Stimulated activated CD8-positive, alpha-beta memory T cell treated with anti-CD3 and anti-CD28 coated beads, Interleukin-4, amount 100 ng/mL, for 1 hour (primary cell): Measurements from ENCODE around the gene ABLIM1.

Experiments used
- DNase-seq, 2 donors: peaks; one replicate each; pipeline ENCODE4 v3.0.0-alpha.2; 2020; ENCODE audit warnings: low read depth in 2 of 2, low spot score in 1 of 2

The ABLIM1 gene

DNA sequence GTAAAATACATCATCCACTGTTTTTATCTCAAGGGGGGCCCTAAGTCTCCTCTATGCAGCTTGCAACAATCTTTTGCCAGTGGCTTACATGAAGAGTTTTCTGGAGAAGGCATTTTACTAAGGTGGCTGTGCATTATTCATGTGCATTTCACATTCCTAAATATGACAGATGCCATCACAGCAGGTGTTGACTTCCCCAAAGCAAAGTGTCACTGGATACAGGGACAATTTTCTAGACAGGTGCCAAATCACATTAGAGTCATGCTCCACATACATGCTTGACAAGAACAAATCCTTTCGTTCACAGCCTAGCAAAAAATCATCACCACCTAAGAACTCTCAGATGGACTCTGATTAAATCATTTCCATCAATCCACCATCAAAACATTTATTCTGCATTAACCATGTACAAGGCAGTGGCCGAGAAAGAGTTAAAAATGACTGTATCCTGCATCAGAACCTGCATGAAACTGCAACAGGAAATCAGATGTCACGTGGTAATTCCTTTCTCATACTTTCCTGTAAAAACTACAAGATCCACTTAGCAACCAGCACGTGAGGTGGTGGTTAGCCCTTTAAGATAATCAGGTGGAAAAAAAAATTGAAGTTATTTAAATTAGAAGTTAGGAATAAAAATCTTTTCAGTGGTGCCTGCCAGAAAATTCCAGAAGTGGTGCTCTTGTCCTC lies 165.6 kb downstream of the ABLIM1 start:
- no peak for DNase-seq

DNA sequence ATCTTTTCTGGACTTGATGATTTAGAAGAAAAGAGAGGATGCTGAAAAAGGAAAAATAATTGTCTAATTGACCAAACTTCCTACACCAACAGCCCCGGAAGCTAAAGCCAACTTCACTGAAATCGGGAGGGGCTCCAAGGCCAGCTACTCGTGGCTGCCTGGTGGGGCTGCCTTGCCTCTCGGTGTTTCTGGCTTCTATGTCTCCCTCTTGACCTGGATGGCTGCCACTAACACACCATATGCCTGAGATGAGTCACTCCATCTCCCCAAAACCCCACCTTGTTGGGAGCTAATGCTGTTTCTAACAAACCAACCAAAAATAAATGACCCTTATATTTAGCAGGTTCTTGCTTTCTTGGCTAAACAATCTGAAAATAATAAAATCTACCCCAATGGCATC lies 166.1 kb downstream of the ABLIM1 start:
- no peak for DNase-seq

DNA sequence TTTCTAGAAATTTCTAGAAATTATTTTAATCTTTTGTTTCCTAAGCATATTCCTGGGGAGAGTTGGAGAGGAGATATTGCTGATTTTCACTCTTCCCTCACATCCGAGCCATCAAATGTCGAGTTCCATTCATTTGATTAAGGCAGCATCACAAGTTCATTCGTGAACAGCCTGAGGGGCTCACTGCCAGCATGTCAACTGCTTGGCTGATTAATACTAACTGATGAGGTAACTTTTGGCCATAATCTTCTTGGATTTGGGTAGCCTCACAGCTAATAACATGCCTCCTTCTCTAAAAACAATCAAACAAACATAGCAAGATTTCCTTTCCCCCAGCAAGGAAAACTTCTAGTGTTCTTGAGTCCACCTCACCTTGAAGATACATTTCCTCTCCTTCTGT lies 166.7 kb downstream of the ABLIM1 start:
- DNase-seq = no peak

DNA sequence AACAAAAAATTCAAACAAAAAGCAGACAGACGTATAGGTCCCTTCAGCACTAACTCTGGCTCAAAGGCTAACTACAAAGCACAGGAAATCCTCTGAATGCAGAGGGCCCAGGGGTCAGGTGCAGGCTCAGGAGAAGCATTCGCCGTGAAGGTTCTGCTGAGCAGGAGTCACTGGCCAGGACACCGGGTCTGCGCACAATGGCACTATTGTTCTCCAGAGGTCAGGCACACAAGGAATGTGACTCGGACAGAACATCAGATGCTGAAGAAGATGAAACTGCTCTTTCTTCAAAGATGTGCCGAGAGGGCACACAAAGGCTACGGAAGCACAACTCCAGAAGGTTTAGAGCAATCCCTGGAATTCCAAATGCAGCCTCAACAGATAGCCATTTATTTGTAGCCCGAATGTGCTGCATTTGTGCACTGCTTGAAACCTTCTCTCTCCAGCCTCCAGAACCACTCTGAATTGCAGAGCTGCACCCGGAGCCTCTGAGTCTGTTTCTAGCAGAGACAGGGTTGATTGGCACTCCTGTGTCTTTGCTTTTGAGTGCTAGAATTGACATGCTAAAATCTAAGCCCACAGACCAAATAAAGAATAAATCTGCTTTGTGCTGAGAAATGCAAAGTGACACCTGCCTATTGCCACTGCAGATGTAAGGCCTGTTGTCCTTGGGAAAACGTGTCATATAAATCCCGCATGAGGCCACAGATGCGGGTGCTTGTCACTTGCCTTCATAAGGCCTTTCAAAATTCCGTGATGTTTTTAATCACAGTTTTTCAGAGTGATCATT lies 168.4 kb downstream of the ABLIM1 start:
- no peak for DNase-seq

DNA sequence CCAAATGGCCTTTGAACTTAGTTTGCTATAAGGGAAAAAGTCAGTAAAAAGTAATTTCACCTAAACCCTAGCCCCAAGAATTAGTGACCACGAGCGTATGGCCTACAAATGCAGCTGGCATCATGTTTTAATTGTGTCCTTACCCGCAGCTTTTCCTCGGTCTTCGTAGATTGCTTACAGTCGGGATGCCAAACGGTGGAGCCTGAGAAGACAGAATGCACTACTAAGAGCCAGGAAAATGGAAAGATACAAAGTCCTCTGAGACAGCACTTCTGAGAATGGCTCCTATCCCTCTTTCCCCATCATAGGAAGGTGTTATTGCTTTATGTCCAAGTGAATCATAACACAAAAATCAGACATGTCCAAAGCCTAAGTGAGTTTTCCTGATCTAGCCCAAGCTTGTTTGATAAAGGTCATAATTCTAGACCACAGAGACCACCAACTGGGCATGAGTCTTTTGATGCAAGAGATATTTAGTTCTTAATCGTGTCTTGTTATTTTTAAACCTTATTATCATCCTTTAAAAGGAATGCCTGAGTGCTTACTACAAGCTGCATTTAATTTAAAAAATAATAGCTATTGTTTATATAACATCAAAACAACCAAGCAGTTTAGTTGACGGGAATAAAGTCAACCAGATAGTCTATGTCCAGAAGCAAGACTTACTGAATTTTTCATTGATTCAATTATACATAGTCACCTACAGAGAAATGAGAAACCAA lies 170.1 kb downstream of the ABLIM1 start:
- no peak for DNase-seq

DNA sequence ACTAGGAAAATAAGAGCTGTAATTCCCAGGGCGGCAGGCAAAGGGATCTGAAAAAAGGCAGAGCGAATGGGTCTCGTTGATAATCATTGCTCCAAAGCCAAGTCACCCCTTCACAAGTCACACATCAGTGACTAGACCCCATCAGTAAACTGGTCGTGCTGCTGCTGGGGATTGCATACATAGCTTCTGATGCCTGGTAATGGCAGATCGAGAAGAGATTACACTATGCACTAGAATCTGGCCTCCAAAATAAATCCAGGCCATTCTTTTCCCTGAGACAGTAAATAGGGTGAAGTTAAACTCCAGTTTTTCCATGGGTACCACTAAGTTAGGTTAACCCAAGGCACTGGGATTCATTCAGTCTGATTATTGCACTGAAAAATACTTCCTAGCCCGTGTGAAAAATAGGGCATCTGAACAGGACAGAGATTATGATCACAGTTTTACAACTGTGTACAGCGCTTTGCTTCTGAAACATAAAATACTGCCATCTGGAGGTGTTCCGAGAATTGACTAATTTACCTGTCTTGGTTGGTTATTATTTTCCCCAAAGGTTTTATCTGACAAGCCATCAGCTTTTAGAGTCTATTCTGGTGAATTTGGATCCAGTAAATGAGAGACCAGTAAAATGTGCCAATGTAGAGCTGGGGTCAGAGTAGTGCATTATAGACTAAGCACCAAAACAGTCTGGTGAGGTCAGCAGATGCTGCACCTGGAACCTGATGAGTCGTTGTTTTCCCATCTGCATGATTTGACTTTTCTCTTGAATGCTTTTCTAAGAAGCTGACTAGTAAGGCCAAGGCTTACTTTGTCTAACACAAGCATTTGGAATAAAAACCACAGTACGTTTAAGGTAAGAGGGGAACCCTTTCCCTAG lies 170.9 kb downstream of the ABLIM1 start:
- no peak for DNase-seq

DNA sequence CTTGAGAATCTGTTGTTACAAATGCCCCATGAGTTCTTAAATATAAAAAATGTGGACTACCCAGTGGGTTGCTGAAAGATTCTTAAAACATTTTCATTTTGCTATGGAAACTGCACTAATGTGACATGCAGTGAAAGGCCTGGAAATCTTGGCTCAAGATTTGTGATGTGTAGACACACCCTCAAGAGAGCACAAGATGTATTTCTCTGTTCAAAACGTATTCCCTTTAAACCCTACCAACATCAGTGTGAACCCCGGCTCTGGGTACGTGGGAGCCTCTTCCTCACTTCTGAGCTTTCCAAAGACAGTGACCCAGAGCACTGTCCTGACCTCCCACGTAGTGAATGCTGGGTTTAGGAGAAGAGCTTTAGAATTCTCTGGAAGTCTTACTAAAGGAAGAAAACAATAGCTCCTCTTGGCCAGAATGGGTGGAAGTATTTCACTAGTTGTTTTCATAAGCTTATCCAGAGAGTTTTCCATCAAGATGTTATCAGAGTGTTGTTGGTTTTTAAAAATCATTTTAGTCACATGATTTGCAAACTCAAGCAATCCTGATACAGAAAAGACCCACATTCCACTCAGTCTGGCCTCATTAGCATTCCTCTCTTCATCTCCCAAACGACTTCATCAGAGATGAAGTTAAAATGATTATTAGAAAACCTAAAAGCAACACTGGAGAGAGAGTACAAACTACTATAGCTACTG lies 172.2 kb downstream of the ABLIM1 start:
- no peak for DNase-seq

DNA sequence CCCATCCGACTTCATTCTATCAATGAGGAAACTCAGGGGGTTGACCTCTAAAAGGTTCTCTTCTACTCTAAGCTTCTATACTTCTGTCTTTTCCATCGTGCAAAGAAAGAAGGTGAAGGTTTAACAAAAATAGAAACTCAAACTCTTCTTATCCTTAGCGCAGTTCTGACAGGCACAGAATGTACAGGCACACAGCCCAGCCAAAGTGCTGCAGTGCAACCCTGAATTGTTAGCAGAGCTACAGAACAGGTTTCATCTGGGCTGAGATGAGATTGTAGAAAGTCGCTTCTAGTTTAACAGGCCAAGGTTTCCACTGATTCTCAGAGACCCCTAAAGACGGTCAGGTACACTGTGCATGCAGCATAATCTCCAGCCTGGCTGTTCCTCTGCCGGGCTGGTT lies 174.5 kb downstream of the ABLIM1 start:
- DNase-seq = no peak

DNA sequence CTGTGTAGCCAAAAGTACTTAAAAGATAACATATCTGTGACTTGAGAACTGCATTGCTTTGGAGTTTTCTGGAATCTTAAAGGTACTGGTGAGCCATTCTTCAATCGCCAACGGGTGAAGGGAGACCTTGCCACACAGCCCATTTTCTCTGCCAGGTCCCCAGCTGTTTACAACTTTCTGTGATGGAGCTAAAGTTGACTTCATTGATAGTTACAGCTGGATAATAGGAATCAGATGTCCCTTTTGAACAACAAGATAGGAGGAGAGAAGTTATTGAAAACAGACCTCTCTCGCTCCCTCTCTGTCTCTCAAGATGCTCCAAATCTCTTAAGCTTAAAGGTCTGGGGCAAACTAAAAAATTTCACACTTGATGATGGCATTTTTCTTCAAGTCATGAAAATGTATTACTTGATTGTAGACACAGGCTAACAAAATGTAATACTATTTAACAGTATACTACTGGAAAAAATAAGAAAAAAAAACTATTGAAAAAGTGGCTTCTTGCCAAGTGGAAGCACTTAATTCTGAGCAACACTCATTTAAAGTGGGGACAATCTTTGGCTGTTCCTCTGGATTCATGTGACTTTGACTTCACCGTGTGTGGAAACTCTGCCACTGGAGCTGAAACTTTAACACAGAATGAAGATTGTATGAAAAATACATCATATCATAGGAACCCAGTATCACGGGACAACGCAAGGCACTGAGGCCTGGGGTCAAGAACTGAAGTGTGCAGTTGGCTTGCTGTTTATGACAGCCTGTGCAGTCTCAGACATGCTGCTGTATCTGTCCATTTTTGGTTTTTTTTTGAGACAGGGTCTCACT lies 175.4 kb downstream of the ABLIM1 start:
- no peak for DNase-seq

DNA sequence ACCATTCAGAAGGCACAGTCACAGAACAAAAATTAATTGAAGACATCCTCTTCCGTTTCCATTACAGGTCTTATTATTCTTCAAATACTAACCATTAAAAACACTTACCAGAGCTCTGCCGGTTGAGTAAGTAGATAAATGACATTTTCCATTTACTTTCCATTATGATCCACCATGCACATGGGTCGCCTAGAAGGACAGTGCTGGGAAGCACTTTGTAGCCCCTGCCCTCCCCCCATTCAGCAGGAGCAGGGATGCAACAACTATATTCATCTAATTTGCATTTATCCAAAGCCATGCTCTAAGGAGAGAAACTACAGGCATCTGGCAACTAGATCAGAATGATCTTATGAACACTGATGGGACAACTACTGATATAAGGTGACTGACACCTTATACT lies 177.0 kb downstream of the ABLIM1 start:
- no peak for DNase-seq

DNA sequence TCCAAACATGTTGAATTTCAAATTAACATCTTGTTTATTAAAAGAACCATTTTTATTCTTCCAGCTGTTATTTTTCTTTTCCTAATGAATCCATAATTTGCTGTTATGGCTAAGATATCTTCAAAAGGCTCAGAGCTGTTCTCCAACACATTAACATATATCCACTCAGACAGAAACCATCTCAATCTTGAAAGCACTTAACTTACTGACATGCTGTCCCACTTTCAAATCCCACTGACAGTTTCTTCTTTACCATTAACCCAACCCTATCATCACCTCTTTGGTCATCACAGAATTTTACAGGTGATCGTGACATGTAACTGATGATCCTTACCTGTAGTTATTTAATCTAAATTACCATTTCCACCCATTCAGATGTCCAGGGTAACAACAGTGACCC lies 178.2 kb downstream of the ABLIM1 start:
- no peak for DNase-seq

DNA sequence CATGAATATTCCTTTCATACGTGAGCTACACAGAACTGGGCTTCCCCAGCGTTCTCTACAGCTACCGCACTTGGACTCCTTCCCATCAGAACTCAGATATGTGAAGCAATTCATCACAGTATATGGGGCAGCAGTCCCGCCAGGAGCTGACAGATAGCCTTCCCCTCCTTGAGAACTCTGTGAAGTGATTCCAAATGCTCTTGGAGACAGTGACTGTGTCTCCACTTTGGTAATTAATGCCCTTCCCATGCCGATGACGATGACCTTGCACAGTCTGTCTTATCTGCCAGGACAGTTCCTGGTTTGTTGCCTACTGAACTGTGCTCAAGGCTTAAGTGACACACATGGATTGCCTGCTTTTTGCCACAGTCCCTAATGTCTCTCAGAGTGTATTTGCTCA lies 178.8 kb downstream of the ABLIM1 start:
- no peak for DNase-seq

DNA sequence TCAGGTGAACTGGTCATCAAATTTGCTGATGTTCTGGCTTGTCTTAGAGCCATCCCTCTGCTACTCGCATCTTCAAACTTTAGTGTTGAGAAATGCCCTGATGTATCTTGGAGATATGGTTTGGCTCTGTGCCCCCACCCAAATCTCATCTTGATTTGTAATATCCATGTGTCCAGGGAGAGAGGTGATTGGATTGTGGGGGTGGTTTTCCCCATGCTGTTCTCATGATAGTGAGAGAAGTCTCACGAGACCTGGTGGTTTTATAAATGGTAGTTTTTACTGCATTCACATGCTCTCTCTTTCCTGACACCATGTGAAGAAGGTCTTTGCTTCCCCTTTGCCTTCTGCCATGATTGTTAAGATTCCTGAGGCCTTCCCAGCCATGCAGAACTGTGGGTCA lies 179.8 kb downstream of the ABLIM1 start:
- no peak for DNase-seq

DNA sequence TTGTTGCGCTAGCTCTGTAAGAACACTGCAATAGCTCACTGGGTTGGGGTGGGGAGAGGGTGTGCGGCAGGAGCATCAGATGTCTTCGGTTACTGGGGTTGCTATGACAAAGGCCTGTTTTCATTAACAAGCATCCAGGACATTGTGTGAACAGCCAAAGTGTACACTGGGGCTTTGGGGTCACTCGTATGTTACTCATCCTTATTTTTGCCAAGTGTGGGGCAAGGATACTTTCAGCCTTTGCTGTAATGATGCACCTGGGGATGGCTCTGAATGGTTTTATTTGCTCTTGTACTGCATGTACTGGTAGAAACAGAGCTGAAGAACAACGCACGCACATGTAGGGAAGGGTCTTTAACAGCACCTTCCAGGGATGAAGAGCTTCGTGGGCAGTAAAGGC lies 180.8 kb downstream of the ABLIM1 start:
- DNase-seq = no peak

DNA sequence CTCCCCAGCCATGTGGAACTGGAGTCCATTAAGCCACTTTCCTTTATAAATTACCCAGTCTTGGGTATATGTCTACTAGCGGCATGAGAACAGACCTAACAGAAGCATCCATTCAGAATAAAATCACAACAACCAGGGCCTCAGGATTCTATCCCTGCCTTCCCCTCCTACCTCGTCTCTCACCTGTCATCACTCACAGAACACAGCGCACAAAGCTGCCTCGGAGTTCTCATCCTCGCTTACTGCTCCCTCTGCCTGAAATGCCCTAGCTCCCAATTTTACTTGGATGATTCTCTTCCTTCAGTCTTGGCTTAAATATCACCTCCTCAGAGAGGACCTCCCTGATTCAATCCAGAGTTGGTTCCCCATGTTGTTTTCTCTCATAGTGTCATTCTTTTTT lies 183.1 kb downstream of the ABLIM1 start:
- no peak for DNase-seq

DNA sequence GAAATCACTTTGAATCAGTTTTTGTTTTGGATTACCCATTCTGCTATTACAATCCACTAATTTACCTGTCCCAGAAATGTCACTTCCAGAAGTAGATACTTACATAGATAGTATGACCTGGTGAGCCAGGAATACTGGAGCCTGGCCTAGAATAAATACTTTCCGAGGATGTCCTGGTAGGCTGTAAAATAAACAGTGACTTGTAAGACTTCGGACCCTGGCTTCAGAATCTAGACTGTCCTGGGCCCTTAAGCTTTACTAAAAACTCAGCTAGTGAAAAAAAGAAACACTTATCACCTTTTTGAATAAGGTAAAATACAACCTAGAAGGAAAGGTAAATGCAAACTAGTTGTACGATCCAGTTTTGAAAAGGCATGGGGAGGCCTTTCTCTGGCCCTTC lies 184.3 kb downstream of the ABLIM1 start:
- DNase-seq = no peak

DNA sequence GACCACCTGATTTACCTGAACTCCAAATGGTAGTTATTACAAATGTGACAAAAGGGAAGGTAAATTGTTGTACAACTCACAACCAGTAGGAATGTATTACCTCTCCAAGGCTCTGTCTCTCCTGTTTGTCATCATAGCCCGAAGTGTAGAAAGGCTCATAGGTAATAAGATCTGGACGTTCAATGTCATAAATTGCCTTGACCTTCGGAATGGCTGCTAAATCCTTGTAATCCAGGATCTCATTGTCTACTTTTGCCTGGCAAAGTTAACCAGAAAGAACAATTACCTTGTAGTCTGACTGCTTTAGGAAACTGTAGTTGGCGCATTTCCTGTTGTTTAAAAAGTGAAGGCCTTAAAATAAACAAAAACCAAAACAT lies 185.2 kb downstream of the ABLIM1 start:
- DNase-seq = no peak

DNA sequence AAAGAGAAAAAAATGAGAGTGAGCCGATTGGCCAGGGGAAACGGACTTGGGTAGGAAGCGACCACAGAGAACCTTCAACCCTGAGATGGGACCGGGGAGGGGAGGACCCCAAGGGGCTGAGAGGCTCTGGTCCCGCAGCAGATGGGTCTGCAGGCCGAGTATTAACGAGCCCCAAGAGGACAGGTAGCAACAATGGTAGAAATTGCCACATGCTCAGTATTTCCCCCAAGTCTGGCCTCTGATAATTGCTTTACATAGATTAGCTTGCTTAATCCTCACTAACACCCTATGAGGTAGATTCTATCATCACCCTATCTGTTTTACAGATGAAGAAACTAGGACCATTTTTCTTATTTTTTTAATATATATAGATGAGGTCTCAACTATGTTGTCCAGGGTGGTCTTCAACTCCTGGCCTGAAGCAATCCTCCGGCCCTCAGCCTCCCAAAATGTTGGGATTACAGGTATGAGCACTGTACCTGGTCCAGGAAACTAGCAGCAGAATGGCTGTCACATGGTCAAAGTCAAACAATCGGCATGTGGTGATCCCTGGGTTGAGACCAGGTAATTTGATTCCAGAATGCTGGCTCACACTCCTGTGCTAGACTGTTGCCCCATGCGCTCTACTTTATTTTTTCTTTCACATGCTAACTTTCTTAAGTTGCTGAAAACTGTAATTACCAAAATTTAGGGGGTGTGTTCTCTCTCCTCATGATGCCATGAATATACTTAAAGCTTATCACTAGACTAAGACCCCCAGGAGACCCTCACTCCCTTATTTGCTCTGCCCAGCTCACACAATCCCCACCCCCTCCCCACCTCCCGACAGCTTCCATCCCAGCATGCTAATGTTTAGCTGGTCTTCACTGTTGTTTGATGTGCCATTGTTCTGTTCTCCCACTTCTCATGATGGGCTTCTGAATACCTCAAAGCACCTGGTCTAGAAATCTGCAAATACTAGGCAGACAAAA lies 185.9 kb downstream of the ABLIM1 start:
- no peak for DNase-seq
